ENCODE measurements around the gene SNRK. TPM values are rescaled to one million over a fixed set of nuclear protein-coding genes. Genes with fewer than 3 reads are reported as not detected.

Gene SNRK
- total RNA-seq, 1 donor from 2014 or later: 37.7 TPM

Other genes with a start within 250 kb of the SNRK start
- 8.3 and 9.8 TPM in 2 replicates for gene POMGNT2, start 180.5 kb upstream of the SNRK start, total RNA-seq